Breast epithelium (tissue), 4 donors: Measurements from ENCODE around the gene KLK13. TPM values are rescaled to one million over a fixed set of nuclear protein-coding genes. Genes with fewer than 3 reads are reported as not detected.

Experiments
- DNase-seq, 2 donors: peaks; one replicate each; pipeline ENCODE4 v3.0.0-alpha.2; 2019; ENCODE audit warnings: low spot score in 2 of 2
- H3K27ac ChIP-seq, 2 donors: fragments of 200-600 bp; sonication (generic) in 1 of 2; one replicate each; pipeline ENCODE4 v1.5.1; 2016 to 2019; ENCODE audit warnings: mild to moderate bottlenecking in 1 of 2
- H3K27me3 ChIP-seq, 2 donors: fragments of 200-600 bp; sonication (generic) in 1 of 2; one replicate each; pipeline versions ENCODE4 v1.5.1 to v1.6.0; 2017 to 2019; ENCODE audit warnings: control low read depth in 1 of 2, mild to moderate bottlenecking in 1 of 2
- H3K36me3 ChIP-seq: fragments of 200-600 bp; one replicate; pipeline ENCODE4 v1.5.1; 2019
- H3K4me1 ChIP-seq, 2 donors: fragments of 200-600 bp; sonication (generic); one replicate each; pipeline ENCODE4 v1.5.1; 2016 to 2019; ENCODE audit warnings: control low read depth in 1 of 2
- H3K4me3 ChIP-seq, 3 donors: fragments of 200-600 bp; sonication (generic); 1 replicate in 2 of 3; 2 replicates in 1 of 3; pipeline ENCODE4 v1.5.1; 2016 to 2019; ENCODE audit warnings: mild to moderate bottlenecking in 3 of 3, moderate library complexity in 2 of 3
- H3K9me3 ChIP-seq, 2 donors: fragments of 200-600 bp; sonication (generic) in 1 of 2; one replicate each; pipeline ENCODE4 v1.5.1; 2016 to 2019; ENCODE audit warnings: control low read depth in 1 of 2
- POLR2A ChIP-seq: fragments of 450-650 bp; IDR thresholded peaks from one replicate; pipeline ENCODE4 v1.6.1; 2016; ENCODE audit warnings: antibody characterized with exemption, mild to moderate bottlenecking, moderate library complexity
- POLR2AphosphoS5 ChIP-seq, 3 donors: sonication (generic); formaldehyde crosslinking; IDR thresholded peaks; one replicate each; pipeline ENCODE4 v1.6.1; 2017; ENCODE audit warnings: antibody characterized with exemption in 3 of 3
- intact Hi-C: fragments of 100-400 bp; cut with DNase I; formaldehyde crosslinking; loops from one replicate; pipeline ENCODE4 v1.15.1; 2023; ENCODE audit warnings: low total_unique reads
- total RNA-seq, 3 donors: library from RNA; depleted of rRNA; stranded (reverse); fragments of >200 nt; gene quantifications; one replicate each; pipeline ENCODE4 v1.1.0, GENCODE V29; 2016
- TF ChIP-seq, protein P1 (sequence below), 3 donors: fragments of 450-650 bp; IDR thresholded peaks; one replicate each; pipeline ENCODE4 v1.5.1; 2016 to 2017; ENCODE audit warnings: antibody characterized with exemption in 3 of 3, mild to moderate bottlenecking in 3 of 3, moderate library complexity in 3 of 3

The KLK13 gene
- total RNA-seq, 3 donors from 2014 or later = not detected

DNA sequence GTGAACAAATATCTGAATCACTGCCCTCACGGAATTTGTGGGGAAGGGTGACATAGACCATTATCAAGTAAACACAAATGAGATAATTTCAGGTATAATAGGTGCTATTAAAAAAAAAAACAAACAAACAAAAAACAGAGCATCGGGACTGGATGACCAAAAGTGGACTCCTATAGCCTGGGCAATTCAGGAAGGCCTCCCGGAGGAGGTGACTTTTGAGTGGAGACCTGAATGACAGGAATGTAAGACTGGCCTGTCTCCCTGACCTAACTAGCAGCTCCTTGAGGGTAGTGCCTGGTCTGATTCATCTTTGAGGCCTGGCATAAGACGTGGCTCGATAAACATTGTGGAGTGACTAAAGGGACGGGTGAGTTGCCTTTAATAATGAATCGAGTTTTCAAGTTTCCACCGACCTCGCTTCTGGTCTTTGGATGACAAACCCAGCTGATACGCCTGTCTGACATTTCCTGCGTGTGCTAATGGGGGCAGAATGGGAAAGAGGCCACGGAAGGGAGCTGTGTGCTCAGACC is 52.2 kb downstream of the KLK13 start:
- Histone ChIP-seq H3K27me3 (peaks cover 0 to 9% of the 10 kb centered on the region in 2 donors), H3K9me3 (no peaks in the 10 kb centered on the region), H3K27ac (no peak overlapping the region), H3K4me1 (peaks cover 0 to 3% of the 10 kb centered on the region in 2 donors), H3K4me3 (no peak overlapping the region), H3K36me3 (no peaks in the 10 kb centered on the region)
- intact Hi-C loops = loop anchor here (10.0 kb wide), 1 partner anchor 78 kb away; no protein-coding TSS in a partner anchor
- no peak for DNase-seq
- no peak for TF ChIP-seq POLR2A
- TF ChIP-seq, protein P1, sequence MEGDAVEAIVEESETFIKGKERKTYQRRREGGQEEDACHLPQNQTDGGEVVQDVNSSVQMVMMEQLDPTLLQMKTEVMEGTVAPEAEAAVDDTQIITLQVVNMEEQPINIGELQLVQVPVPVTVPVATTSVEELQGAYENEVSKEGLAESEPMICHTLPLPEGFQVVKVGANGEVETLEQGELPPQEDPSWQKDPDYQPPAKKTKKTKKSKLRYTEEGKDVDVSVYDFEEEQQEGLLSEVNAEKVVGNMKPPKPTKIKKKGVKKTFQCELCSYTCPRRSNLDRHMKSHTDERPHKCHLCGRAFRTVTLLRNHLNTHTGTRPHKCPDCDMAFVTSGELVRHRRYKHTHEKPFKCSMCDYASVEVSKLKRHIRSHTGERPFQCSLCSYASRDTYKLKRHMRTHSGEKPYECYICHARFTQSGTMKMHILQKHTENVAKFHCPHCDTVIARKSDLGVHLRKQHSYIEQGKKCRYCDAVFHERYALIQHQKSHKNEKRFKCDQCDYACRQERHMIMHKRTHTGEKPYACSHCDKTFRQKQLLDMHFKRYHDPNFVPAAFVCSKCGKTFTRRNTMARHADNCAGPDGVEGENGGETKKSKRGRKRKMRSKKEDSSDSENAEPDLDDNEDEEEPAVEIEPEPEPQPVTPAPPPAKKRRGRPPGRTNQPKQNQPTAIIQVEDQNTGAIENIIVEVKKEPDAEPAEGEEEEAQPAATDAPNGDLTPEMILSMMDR (IDR thresholded peaks at IDR 0.05) = no peak
- no peak for TF ChIP-seq POLR2AphosphoS5 (IDR thresholded peaks at IDR 0.05)

DNA sequence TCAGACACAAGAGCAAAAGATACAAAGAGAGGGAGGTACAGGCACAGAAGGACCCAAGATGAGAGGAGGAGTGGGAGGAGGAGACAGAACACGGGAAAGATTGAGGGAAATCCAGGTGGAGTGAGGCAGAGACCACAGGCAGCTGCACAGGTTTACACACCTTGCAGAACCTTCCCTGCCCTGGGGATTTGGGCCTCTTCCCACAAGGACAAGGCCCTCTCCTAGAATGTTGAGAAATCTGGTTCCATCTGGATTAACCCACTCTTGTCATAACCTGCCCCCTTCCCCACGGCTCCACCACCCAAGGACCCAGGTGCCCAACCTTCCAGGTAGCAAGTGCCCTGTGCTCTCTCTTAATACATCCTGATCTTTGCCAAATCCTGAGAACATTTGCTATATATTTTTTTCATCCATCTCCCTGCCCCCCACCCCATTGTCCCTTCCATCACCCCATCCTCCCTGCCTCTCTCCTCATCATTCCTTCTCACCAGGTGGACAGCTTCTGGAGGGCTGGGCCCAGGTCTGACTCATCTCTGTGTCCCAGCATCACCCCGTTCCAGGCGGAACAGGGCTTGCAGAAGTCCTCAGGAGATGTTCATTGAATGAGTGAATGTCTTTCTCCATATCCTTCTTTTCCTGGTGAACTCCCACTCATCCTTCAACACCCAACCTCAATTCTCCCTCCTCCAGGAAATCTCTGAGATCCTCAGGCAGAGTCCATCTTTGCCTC is 54.7 kb downstream of the KLK13 start:
- DNase-seq = no peak
- Histone ChIP-seq H3K27me3 (no peaks in the 10 kb centered on the region), H3K36me3 (no peaks in the 10 kb centered on the region), H3K27ac (no peak overlapping the region), H3K4me1 (no peaks in the 10 kb centered on the region), H3K4me3 (no peak overlapping the region), H3K9me3 (no peaks in the 10 kb centered on the region)
- intact Hi-C loops = loop anchor here (10.0 kb wide), 1 partner anchor 75 kb away; no protein-coding TSS in a partner anchor
- TF ChIP-seq POLR2A (no peak), POLR2AphosphoS5 (IDR thresholded peaks at IDR 0.05) (no peak)
- TF ChIP-seq, protein P1 (IDR thresholded peaks at IDR 0.05) = no peak

DNA sequence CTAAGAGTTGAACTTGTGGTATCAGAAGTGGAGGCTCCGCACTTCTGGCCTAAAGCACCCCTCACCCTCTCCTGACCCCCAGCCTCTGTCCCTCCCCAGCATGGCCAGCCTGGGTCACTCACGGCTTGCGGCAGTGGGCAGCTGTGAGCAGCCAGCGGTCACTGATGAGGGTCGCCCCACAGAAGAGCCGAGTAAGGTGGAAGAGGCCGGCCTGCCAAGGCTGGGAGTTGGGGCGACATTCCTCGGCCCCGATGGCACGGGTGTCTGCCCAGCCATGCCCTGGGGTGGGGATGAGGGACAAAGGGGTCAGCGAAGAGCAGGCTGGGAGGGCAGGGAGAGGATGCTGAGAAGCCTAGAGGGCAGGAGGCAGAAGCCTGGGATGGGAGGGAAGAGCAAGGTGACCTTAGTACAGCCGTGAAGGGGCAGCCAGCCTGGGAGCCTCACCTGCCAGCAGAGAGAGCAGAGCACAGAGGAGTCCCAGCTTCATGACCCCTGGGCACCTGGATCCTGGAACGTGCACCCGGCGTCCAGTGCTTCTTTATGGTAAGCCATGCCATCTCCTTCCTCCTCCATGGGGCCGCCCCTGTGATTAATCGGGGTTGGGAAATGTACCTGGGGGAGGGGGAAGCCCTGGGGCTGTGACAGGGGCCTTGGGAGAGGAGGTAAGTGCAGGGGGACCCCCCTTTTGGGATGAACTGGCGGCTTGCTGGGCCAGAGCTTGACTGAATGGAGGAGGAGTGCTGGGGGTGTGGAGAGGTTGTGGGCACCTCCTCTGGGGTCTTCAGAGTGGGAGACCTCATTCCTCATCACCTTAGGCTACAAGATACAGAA is 55.6 kb downstream of the KLK13 start:
- H3K36me3 ChIP-seq = no peaks in the 10 kb centered on the region
- no peaks in the 10 kb centered on the region for H3K4me1 ChIP-seq
- no peak overlapping the region for H3K4me3 ChIP-seq
- H3K9me3 ChIP-seq = no peaks in the 10 kb centered on the region
- DNase-seq = no peak
- H3K27ac ChIP-seq = no peak overlapping the region
- H3K27me3 ChIP-seq = no peaks in the 10 kb centered on the region
- intact Hi-C loops = no loop called here
- TF ChIP-seq POLR2A (no peak), POLR2AphosphoS5 (IDR thresholded peaks at IDR 0.05) (no peak)
- TF ChIP-seq, protein P1 (IDR thresholded peaks at IDR 0.05) = no peak

DNA sequence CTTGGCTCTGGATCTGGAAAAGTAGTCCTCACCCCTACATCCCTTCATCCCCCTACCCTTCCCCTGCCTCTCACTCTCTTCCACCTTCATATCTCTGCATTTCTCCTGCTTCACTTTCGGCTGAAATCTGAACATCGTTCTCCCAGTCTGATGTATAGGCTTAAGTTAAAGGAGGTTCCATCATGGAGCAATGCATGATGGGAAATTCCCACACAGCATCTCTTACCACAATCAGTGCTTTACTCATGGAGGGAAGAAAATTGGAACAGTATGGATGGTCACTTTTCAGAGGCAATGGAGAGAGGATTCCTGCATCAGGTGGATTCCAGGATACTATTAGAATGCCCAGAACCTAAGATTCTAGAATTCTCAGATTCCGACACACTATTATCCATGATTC is 57.4 kb downstream of the KLK13 start:
- Histone ChIP-seq H3K4me3 (no peak overlapping the region), H3K36me3 (no peaks in the 10 kb centered on the region)

More for the DNA sequence above, 57.4 kb downstream of the KLK13 start:
- Histone ChIP-seq H3K27ac (no peak overlapping the region), H3K27me3 (peaks cover 0 to 6% of the 10 kb centered on the region in 2 donors), H3K4me1 (no peaks in the 10 kb centered on the region), H3K9me3 (no peaks in the 10 kb centered on the region)
- TF ChIP-seq POLR2A = no peak
- TF ChIP-seq POLR2AphosphoS5 (IDR thresholded peaks at IDR 0.05) = no peak
- TF ChIP-seq, protein P1 (IDR thresholded peaks at IDR 0.05) = no peak
- no peak for DNase-seq
- intact Hi-C loops = no loop called here
